Measurements from ENCODE around the gene NANP.
A peak's percentile ranks its signal among the peaks of the same experiment; 100 is the strongest.

NANP gene

DNA sequence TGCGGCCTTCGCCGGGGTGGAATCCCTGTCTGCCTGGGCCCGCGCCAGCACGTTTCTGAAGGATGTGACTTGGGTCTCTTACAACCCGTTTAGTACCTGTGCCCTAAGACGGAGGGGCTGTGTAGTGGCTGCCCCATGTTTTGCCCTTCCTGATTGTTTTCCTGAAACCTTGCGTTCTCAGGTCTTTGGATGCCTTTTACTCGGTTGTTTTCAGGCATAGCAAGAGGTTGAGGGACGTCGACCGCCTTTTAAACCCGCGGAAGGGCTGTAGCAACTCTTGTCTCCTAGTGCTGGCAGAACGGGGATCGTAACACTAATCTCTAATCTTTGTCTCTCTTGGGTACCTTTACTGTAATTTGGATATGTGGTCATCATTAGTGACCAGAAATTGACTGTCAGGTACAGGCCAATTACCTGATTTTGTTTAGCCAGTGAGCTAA lies 706 bp upstream of the NANP start:
- no peak for TF ChIP-seq CTCF (IDR thresholded peaks at IDR 0.05; ENCODE audit: low read depth, low read length, missing control alignments)
- DNase-seq (ENCODE audit: extremely low read depth, low read depth) = no peak
- peak overlapping the region; percentile 91 for H3K4me3 ChIP-seq (replicated peaks; ENCODE audit: low read depth, low read length)

DNA sequence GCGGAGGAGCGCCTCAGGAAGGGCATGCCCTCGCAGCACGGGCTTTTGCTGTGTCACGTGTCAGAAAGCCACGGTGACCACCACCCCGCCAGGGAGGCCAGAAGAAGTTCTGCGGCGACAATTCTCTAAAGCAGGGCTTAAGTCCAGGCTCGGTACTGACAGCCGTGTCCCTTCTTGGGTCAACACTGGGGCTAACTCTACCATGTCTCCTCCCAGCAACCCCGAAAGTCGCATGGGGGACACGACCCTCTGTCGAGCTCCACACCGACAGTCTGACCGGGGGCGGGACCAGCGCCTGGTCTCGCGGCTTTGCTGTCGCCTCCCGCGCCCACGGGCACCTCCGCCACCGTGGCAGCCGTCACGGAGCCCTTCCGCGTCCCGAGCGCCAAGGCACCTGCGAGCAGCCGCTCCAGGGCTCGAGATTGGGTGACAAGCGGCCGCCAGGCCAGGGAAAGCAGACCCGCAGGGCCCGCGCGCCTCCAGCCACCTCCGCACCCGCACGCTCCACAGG lies 534 bp downstream of the NANP start:
- TF ChIP-seq CTCF (IDR thresholded peaks at IDR 0.05; ENCODE audit: low read depth, low read length, missing control alignments) = no peak
- H3K4me3 ChIP-seq (replicated peaks; ENCODE audit: low read depth, low read length) = peak overlapping the region; percentile 91
- no peak for DNase-seq (ENCODE audit: extremely low read depth, low read depth)

DNA sequence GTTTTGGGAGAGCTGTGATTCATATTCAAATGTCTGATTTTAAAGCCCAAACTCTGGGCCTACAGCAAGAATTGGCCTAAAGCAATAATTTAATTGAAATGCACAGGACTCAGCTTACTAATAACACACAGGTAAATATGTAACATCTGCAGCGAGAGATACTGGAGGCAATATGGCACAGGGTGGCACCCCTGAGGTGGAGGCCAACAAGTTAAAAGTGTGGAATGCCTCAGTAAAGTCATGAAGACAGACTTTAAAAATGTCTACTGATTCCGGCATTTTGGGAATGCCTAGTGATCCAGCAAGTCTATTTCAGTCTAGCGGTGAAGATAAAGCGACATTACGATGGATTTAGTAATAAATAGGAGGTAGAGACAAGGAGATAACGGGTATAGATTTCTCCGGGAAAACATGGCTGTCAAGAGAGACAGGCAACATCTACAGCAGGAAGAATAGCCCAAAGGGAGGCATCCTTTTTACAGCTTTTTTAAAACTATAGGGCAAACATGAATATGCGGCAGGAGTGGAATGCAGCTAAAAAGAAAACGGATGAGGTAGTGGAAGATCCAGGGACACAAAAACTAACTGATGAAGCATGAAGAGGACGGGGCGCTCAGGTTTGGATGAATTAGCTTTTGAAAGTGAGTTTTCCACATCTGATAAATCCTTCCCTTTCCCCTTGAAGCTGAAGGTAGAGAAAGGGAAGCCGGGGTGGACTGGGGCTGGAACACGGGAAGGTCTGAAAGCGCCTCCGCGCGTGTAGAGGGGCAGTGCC lies 1.2 kb downstream of the NANP start:
- DNase-seq (ENCODE audit: extremely low read depth, low read depth) = no peak
- H3K4me3 ChIP-seq (replicated peaks; ENCODE audit: low read depth, low read length) = peak overlapping the region; percentile 91
- no peak for TF ChIP-seq CTCF (IDR thresholded peaks at IDR 0.05; ENCODE audit: low read depth, low read length, missing control alignments)

DNA sequence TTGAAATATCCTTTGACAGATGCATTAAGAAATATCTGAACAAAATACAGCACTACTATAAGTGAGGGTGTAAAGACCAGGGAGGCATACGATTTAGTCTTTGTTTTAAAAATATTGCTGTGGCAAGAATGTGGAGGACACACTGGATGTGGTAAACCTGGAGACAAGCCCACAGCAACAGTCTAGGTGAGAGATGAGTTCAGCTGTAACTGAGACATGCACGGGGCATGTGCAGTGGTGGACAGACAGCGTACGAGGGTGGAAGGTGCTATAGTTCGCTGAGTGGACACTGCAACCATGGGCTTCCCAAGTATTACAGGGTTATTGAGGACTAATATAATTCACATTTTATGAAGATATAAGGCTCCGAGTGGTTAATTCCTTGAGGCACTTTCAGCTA lies 1.8 kb downstream of the NANP start:
- H3K4me3 ChIP-seq (replicated peaks; ENCODE audit: low read depth, low read length) = peak overlapping the region; percentile 91
- DNase-seq (ENCODE audit: extremely low read depth, low read depth) = no peak
- no peak for TF ChIP-seq CTCF (IDR thresholded peaks at IDR 0.05; ENCODE audit: low read depth, low read length, missing control alignments)

- DNase-seq (ENCODE audit: extremely low read depth, low read depth) = no peak
- TF ChIP-seq CTCF (IDR thresholded peaks at IDR 0.05; ENCODE audit: low read depth, low read length, missing control alignments) = no peak
- no peak overlapping the region for H3K4me3 ChIP-seq (replicated peaks; ENCODE audit: low read depth, low read length)
Measured at GRCh38 chr20:25619514-25619913, 4.3 kb downstream of the NANP start.

- no peak for DNase-seq (ENCODE audit: extremely low read depth, low read depth)
- no peak overlapping the region for H3K4me3 ChIP-seq (replicated peaks; ENCODE audit: low read depth, low read length)
- no peak for TF ChIP-seq CTCF (IDR thresholded peaks at IDR 0.05; ENCODE audit: low read depth, low read length, missing control alignments)
Measured at GRCh38 chr20:25608774-25609173, 15.0 kb downstream of the NANP start.

Measured in HFF-Myc (cell line).